ENCODE measurements around the gene RNU1-4. TPM values are rescaled to one million over a fixed set of nuclear protein-coding genes. Genes with fewer than 3 reads are reported as not detected.
"Not testable (repeated sequence)": the region's sequence is repeated elsewhere in the genome, so short reads cannot be mapped to it uniquely, and the experiment has no call there.

The RNU1-4 gene
- total and polyA plus RNA-seq, 2 donors (not counting 3 experiments of a cell fraction or from before 2014, with no cell fraction given): 206 to 1,319 TPM

- BruUV-seq (replicated peaks); intact Hi-C loops (cut with micrococcal nuclease); H3K4me3 ChIP-seq (replicated peaks in 1 of 3; ENCODE audit: insufficient read depth in 1 of 3, low read depth in 1 of 3, low read length in 3 of 3); H3K9me1 ChIP-seq (replicated peaks; ENCODE audit: control insufficient read depth, extremely low read depth, insufficient read depth, low read length); H3K9ac ChIP-seq (replicated peaks; ENCODE audit: extremely low read depth, insufficient read depth, low read length); H2AFZ ChIP-seq (ENCODE audit: low read depth, low read length); H3K4me2 ChIP-seq (ENCODE audit: insufficient read depth, low read length); H3K36me3 ChIP-seq (ENCODE audit: control insufficient read depth in 2 of 2, extremely low read depth in 1 of 2, insufficient read depth in 2 of 2, low read length in 2 of 2); H3K9me3 ChIP-seq (replicated peaks; ENCODE audit: control insufficient read depth, insufficient read depth, low read length); dilution Hi-C loops (cut with MboI; ENCODE audit: extremely low pct_ligation_motif_present, low sequenced_read_pairs); H3K4me1 ChIP-seq (ENCODE audit: control insufficient read depth, extremely low read depth, insufficient read depth, low read length); DNase-seq (ENCODE audit: low read depth, low spot score); H3K27me3 ChIP-seq (ENCODE audit: control insufficient read depth in 2 of 2, insufficient read depth in 2 of 2, low read length in 2 of 2); H4K20me1 ChIP-seq (replicated peaks; ENCODE audit: control insufficient read depth, extremely low read depth, insufficient read depth, low read length); POLR2A ChIA-PET; H3K79me2 ChIP-seq (ENCODE audit: control insufficient read depth, insufficient read depth, low read length); H3K27ac ChIP-seq (ENCODE audit: insufficient read depth, low read depth, low read length): not testable (repeated sequence)
- CTCF ChIA-PET: interaction anchor here (2.4 kb wide), 1 partner anchor 10 kb away, joined by 7 read pairs; no protein-coding TSS in a partner anchor
- TF ChIP-seq EZH2 (IDR thresholded peaks at IDR 0.05; ENCODE audit: borderline replicate concordance, low read depth, low read length, severe bottlenecking): peak; percentile 9
- peak; percentile 18 for FAIRE-seq
Measured at GRCh38 chr1:16692283-16692682, 48.0 kb upstream of the RNU1-4 start.

DNA sequence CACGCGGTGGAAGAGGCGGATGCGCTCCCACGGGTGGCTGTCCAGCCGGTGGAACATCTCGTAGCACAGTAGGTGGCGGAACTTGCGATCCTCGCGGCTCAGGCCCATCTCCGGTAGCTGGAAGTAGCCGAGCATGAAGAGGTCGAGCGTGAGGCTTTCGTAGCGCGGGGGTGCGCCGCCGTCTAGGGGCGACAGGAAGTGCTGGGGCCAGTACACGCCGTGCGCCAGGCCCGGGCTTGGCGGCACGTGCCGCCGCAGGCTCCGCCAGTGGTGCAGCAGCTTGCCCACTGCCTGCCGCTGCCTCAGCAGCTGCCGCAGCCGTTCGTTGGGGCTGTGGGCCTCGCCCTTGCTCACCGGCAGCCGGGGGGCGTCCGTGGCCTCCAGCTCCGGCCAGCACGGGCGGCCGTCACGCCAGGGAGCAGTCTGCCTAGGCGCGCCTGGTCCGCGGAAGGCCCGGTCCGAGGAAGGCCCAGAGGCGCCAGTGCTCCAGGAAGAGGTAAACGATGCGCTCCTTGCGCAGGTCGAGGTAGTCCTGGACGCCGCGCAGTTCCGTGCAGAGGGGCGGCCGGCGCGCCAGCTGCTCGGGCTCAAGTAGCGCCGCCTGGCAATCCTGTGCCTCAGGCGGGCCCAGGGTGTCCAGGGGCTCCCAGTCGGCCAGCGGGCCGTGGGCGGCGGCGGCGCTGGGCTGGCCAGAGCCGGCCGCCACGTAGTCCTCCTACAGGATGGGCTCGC, 47.4 kb upstream of the RNU1-4 start:
- H3K79me2 ChIP-seq (ENCODE audit: control insufficient read depth, insufficient read depth, low read length); H3K9me3 ChIP-seq (replicated peaks; ENCODE audit: control insufficient read depth, insufficient read depth, low read length); POLR2A ChIA-PET; H3K9me1 ChIP-seq (replicated peaks; ENCODE audit: control insufficient read depth, extremely low read depth, insufficient read depth, low read length); H3K27ac ChIP-seq (ENCODE audit: insufficient read depth, low read depth, low read length); dilution Hi-C loops (cut with MboI; ENCODE audit: extremely low pct_ligation_motif_present, low sequenced_read_pairs); H3K27me3 ChIP-seq (ENCODE audit: control insufficient read depth in 2 of 2, insufficient read depth in 2 of 2, low read length in 2 of 2); H3K4me2 ChIP-seq (ENCODE audit: insufficient read depth, low read length); H3K9ac ChIP-seq (replicated peaks; ENCODE audit: extremely low read depth, insufficient read depth, low read length); intact Hi-C loops (cut with micrococcal nuclease); H4K20me1 ChIP-seq (replicated peaks; ENCODE audit: control insufficient read depth, extremely low read depth, insufficient read depth, low read length); H3K4me1 ChIP-seq (ENCODE audit: control insufficient read depth, extremely low read depth, insufficient read depth, low read length); DNase-seq (ENCODE audit: low read depth, low spot score); BruUV-seq (replicated peaks); H3K4me3 ChIP-seq (replicated peaks in 1 of 3; ENCODE audit: insufficient read depth in 1 of 3, low read depth in 1 of 3, low read length in 3 of 3); H2AFZ ChIP-seq (ENCODE audit: low read depth, low read length); FAIRE-seq; H3K36me3 ChIP-seq (ENCODE audit: control insufficient read depth in 2 of 2, extremely low read depth in 1 of 2, insufficient read depth in 2 of 2, low read length in 2 of 2): not testable (repeated sequence)
- CTCF ChIA-PET: interaction anchor here (0.8 to 2.4 kb wide), 2 partner anchors 9 to 11 kb away, joined by 3 to 7 read pairs; no protein-coding TSS in a partner anchor
- TF ChIP-seq EZH2 (IDR thresholded peaks at IDR 0.05; ENCODE audit: borderline replicate concordance, low read depth, low read length, severe bottlenecking): peak; percentile 33
